Measurements from ENCODE around the gene SEZ6L2.

DNA sequence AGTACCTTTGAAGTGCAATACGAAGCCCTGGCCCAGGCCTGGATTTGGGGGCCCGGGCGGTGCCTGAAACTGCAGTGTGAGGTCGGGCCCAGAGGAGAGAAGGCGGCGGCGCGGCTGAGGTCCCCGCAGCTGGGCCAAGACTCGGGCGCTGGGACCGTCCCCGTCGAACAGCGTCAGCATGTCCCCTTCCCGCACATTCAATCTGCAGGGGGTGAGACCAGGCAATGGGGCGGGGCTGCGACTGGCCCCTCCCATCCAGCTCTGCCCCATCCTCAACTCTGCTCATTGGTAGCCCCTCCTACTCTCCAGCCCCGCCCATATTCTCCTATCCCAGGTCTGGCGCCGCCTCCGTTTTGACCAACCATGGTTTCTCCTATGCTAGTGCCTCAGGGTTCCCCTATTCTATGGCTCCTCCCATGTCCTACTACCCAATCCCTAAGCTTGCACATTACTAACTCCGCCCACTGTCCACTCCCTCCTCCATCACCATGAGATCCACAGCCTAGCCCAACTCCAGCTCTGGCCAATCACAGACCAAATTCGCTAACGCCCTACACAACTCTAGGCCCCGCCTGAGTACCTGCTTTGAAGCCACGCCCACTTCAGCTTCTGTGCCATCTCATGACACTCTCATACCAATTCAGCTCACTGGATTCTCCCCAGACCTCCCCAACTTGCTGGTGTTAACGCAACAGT lies 21.9 kb downstream of the SEZ6L2 start:
- TF ChIP-seq, protein P1, sequence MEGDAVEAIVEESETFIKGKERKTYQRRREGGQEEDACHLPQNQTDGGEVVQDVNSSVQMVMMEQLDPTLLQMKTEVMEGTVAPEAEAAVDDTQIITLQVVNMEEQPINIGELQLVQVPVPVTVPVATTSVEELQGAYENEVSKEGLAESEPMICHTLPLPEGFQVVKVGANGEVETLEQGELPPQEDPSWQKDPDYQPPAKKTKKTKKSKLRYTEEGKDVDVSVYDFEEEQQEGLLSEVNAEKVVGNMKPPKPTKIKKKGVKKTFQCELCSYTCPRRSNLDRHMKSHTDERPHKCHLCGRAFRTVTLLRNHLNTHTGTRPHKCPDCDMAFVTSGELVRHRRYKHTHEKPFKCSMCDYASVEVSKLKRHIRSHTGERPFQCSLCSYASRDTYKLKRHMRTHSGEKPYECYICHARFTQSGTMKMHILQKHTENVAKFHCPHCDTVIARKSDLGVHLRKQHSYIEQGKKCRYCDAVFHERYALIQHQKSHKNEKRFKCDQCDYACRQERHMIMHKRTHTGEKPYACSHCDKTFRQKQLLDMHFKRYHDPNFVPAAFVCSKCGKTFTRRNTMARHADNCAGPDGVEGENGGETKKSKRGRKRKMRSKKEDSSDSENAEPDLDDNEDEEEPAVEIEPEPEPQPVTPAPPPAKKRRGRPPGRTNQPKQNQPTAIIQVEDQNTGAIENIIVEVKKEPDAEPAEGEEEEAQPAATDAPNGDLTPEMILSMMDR (IDR thresholded peaks at IDR 0.05; ENCODE audit: low read depth, low read length): no peak
- no peak for TF ChIP-seq EZH2phosphoT487 (IDR thresholded peaks at IDR 0.05; ENCODE audit: low read depth)
